Lower leg skin (tissue), 4 donors: ENCODE measurements around the gene CAMK2A. TPM values are rescaled to one million over a fixed set of nuclear protein-coding genes. Genes with fewer than 3 reads are reported as not detected.
"Not testable (repeated sequence)": the region's sequence is repeated elsewhere in the genome, so short reads cannot be mapped to it uniquely, and the experiment has no call there.

Source experiments
- DNase-seq, 2 donors: peaks; one replicate each; pipeline ENCODE4 v3.0.0-alpha.2; 2019; ENCODE audit warnings: low spot score in 2 of 2
- H3K4me3 ChIP-seq: fragments of 200-600 bp; sonication (generic); 2 replicates; pipeline ENCODE4 v1.5.1; 2017; ENCODE audit warnings: mild to moderate bottlenecking, low read depth; ENCODE audit not compliant: poor library complexity, severe bottlenecking
- CTCF ChIP-seq, 3 donors: fragments of 450-650 bp; IDR thresholded peaks; one replicate each; pipeline ENCODE4 v1.5.1; 2016; ENCODE audit warnings: antibody characterized with exemption in 3 of 3, mild to moderate bottlenecking in 3 of 3, moderate library complexity in 2 of 3
- POLR2A ChIP-seq, 2 donors: fragments of 450-650 bp; IDR thresholded peaks; one replicate each; pipeline ENCODE4 v1.6.1; 2016 to 2017; ENCODE audit warnings: antibody characterized with exemption in 2 of 2, mild to moderate bottlenecking in 1 of 2, moderate library complexity in 1 of 2
- WGBS, 2 donors: methylation state at CpG; one replicate each; pipeline ENCODE4 v1.1.5; 2018; 5-methylcytosine and 5-hydroxymethylcytosine counted together
- intact Hi-C: fragments of 100-400 bp; cut with DNase I; formaldehyde crosslinking; loops from one replicate; pipeline ENCODE4 v1.15.0; 2023; ENCODE audit warnings: low total_unique reads
- total RNA-seq, 4 donors: library from RNA; depleted of rRNA; stranded (reverse); fragments of >200 nt; gene quantifications; one replicate each; pipeline ENCODE4 v1.1.0, GENCODE V29; 2016

CAMK2A gene
- total RNA-seq, 4 donors from 2014 or later: 0.23 TPM; not detected in 3

GRCh38 chr5:150236981-150237754, 52.4 kb downstream of the CAMK2A start:
- H3K4me3 ChIP-seq: no peak overlapping the region
- WGBS, 2 donors: 84 to 88% methylated on average over 15 of the region's 15 CpGs
- DNase-seq: no peak
- TF ChIP-seq POLR2A (IDR thresholded peaks at IDR 0.05): no peak
- intact Hi-C loops: no loop called here

DNA sequence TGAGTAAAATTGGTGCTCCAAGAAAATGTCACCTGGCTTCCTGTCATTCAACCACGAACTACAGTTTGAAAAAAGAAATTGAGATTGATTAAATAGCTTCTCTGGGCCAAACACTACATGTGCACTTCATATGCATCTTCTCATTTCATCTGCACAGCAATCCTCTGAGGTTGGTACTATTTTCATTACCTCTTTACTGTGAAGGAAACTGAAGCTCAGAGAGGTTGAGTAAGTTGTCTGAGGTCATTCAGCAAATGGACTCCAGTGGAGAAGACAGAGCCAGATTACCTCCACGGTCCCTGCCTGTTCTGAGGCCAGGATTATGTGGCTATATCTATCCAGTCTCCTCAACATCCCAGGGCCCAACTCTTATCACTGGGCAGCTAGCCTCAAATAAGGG, 53.3 kb downstream of the CAMK2A start:
- DNase-seq: no peak
- TF ChIP-seq POLR2A (IDR thresholded peaks at IDR 0.05) (no peak), CTCF (IDR thresholded peaks at IDR 0.05) (no peak)
- 84 to 89% methylated on average over 2 of the region's 2 CpGs for WGBS, 2 donors
- H3K4me3 ChIP-seq: no peak overlapping the region
- intact Hi-C loops: no loop called here

- WGBS, 2 donors: 79 to 89% methylated on average over 5 of the region's 5 CpGs
- intact Hi-C loops: no loop called here
- no peak for DNase-seq
- no peak overlapping the region for H3K4me3 ChIP-seq
- no peak for TF ChIP-seq CTCF (IDR thresholded peaks at IDR 0.05)
- no peak for TF ChIP-seq POLR2A (IDR thresholded peaks at IDR 0.05)
Observed at GRCh38 chr5:150235500-150235854, 54.1 kb downstream of the CAMK2A start.

DNA sequence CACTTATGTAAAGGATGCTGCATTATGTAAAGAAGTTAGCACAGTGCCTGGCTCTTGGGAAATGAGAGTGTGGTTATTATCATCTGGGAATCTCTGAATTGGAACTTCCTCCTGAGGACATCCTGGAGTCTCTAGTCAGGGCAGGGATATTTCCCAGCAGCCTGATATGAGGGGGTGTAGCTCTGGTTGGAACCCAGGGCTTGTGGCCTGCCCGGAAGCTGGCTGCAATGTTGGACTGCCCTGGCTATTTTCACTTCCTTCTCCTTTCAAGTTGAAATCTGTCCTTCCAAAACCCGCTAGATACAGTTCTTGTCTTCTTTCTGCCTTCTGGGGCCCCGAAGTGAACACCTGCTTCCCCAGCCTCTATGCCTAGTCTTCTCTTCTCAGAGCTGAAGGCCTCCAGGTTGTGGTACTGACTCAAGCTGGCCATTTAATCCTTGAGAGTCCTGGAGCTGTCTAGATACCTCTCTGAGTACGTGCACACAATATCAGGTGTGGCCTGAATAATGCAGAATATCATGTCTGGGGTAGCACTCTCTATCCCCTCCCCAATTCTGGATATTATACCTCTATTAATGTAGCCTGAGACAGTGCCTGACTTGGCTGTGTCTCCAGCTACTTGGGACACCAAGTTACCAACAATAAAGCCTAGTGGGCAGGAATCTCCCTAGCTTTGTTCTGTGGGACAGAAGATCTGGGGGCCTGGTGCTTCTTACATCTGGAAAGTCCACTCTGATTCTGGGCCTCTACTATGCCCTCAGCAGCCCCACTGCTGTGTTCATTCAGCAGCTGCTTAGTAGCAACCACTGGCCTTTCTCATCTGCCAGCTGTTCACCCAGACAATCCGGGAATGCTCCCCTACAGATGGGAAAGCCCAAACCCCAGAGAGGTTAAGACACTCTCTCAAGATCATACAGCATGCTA, 54.7 kb downstream of the CAMK2A start:
- no peak overlapping the region for H3K4me3 ChIP-seq
- no peak for DNase-seq
- 82 to 83% methylated on average over 5 of the region's 5 CpGs for WGBS, 2 donors
- intact Hi-C loops: no loop called here
- TF ChIP-seq POLR2A (IDR thresholded peaks at IDR 0.05) (no peak), CTCF (IDR thresholded peaks at IDR 0.05) (no peak)

- H3K4me3 ChIP-seq, intact Hi-C loops, DNase-seq: not testable (repeated sequence)
- 88 to 97% methylated on average over 5 of the region's 5 CpGs for WGBS, 2 donors
Observed at GRCh38 chr5:150233706-150234105, 55.9 kb downstream of the CAMK2A start.

GRCh38 chr5:150230842-150231241, 58.7 kb downstream of the CAMK2A start:
- TF ChIP-seq POLR2A (IDR thresholded peaks at IDR 0.05) (no peak), CTCF (IDR thresholded peaks at IDR 0.05) (no peak)
- intact Hi-C loops: no loop called here
- DNase-seq: no peak
- no peak overlapping the region for H3K4me3 ChIP-seq
- WGBS, 2 donors: 93 to 94% methylated on average over 7 of the region's 7 CpGs
